AG10803 (cell line): ENCODE results near the gene ZNF878.

Source experiments
- DNase-seq: peaks from one replicate; pipeline ENCODE4 v3.0.0; 2010; ENCODE audit warnings: low read depth
- H3K4me3 ChIP-seq: 2 replicates; pipeline ENCODE4 v1.5.1; 2011; ENCODE audit warnings: mild to moderate bottlenecking, low read length, control low read depth
- TF ChIP-seq, protein P1 (sequence below): conservative IDR thresholded peaks from 2 replicates; pipeline ENCODE4 v1.5.1; 2011; ENCODE audit warnings: mild to moderate bottlenecking, low read length, control low read depth, inconsistent platforms

The ZNF878 gene

DNA sequence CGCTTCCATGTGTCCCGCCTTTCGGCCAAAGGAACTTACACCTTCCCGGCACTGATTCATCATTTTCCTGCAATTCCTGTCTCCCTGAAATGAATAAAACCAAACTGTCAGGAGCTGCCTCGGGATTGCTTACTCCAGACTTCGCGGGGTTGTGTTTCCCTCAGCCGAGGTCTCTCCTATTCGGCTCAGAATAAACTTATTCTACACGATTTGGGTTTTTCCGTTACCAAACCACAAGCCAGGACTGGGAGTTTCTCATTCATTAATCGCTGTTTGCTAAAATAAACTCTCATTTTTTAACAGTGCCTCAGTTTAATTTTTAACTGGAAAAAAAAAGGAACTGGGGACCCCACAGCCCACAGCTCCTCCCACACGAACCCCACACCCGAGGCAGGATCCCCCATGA, 667 bp downstream of the ZNF878 start:
- no peak for DNase-seq
- TF ChIP-seq, protein P1, sequence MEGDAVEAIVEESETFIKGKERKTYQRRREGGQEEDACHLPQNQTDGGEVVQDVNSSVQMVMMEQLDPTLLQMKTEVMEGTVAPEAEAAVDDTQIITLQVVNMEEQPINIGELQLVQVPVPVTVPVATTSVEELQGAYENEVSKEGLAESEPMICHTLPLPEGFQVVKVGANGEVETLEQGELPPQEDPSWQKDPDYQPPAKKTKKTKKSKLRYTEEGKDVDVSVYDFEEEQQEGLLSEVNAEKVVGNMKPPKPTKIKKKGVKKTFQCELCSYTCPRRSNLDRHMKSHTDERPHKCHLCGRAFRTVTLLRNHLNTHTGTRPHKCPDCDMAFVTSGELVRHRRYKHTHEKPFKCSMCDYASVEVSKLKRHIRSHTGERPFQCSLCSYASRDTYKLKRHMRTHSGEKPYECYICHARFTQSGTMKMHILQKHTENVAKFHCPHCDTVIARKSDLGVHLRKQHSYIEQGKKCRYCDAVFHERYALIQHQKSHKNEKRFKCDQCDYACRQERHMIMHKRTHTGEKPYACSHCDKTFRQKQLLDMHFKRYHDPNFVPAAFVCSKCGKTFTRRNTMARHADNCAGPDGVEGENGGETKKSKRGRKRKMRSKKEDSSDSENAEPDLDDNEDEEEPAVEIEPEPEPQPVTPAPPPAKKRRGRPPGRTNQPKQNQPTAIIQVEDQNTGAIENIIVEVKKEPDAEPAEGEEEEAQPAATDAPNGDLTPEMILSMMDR, result no peak
- H3K4me3 ChIP-seq, result peak overlapping the region; percentile 80

DNA sequence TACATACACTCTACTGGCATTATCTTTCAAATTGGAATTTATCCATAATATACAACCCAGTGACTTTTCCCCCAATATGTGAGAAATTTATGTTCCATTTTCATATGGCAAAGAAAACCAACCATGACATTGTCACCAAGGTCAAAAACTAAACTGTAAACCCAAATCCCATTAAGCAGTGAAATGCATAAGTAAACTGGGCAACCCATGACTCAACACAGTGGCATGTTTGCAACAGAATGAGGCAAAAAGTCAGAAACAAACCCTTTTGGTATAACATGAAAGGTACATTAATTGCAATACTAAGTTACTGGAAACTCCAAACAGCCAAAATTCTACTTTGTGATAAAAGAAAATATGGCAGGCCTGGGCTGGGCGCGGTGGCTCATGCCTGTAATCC, 4.9 kb downstream of the ZNF878 start:
- TF ChIP-seq, protein P1, result no peak
- H3K4me3 ChIP-seq, result no peak overlapping the region
- DNase-seq, result no peak

DNA sequence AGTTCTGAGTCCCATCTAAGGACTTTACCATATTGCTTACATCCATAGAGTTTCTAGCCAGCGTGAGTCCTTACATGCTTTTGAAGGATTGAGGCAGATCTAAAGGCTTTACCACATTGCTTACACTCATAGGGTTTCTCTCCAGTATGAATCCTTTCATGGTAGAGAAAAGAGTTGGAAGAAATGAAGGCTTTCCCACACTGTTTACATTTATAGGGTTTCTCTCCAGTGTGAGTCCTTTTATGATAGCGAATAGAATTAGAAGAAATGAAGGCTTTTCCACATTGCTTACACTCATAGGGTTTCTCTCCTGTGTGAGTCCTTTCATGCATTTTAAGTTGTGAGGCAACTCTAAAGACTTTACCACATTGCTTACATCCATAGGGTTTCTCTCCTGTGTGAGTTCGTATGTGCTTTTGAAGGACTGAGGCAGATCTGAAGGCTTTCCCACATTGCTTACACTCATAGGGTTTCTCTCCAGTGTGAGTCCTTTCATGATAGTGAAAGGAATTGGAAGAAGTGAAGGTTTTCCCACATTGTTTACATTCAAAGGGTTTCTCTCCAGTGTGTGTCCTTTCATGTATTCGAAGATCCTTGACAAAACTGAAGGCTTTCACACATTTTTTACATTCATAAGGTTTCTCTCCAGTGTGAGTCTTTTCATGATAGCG, 8.9 kb downstream of the ZNF878 start:
- H3K4me3 ChIP-seq, result no peak overlapping the region
- DNase-seq, result no peak
- TF ChIP-seq, protein P1, result no peak

DNA sequence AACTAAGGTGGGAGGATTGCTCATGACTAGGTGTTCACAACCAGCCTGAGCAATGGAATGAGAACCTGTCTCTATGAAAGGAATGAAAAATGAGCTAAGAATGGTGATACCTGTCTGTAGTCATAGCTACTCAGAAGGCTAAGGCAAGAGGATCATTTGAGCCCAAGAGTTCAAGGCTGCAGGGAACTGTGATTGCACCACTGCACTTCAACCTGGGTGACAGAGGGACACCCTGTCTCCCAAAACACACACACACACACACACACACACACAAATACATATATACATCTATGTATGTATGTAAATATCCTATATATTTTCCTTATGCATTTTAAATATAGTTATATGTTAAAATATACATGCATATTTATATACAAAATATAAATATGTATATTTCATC, 9.9 kb downstream of the ZNF878 start:
- TF ChIP-seq, protein P1, result no peak
- DNase-seq, result no peak
- H3K4me3 ChIP-seq, result no peak overlapping the region

DNA sequence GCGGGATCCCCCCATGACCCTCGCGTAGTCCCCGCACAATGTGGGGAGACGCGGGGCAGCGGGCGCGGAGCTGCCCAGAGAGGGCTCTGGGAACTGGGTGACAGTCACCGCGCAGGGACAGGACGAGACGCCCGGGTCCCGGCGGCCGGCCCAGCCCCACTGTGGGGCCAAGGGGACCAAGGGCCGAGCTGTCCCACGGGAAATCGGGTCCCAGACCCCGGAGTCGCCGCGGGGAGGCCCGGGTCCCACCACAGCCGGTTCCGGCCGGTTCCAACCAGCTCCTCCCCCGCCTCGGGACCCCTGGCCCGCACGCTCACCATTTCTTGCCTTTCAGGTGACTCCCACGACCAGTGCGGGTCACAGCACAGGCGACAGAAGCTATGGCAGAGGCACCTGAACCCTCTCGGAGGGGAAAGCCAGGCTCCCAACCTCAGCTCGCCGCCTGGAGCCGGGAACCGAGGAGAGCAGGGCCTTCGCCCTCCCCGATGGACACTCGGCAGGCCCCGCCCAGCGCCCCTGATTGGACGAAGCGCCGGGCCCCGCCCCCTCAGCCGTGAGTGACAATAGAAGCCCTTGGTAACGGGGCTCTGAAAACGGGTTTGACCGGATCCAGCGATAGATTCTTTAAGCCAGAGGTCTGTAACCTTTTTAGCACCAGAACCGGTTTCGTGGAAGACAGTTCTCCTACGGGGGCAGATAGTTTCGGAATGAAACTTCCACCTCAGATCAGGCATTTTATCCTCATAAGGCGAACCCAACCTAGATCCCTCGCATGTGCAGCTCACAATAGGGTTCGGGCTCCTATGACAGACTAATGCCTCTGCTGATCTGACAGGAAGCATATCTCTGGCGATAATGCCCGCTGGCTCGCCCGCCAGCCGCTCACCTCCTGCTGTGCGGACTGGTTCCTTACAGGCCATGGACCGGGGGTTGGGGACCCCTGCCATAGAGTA, 17.3 kb downstream of the ZNF878 start, which contains the start of gene ZNF433:
Gene ZNF433 (minus strand): TSS at position 460 of the 953 bp plus-strand sequence. CDS start 140 bp downstream, at position 320.
- peak; percentile 79 for DNase-seq
- peak within 1 kb of the TSS; percentile 93 for H3K4me3 ChIP-seq
- TF ChIP-seq, protein P1, result 0 out of 2 replicates have a peak, but pooled peaks have one; percentile 6

DNA sequence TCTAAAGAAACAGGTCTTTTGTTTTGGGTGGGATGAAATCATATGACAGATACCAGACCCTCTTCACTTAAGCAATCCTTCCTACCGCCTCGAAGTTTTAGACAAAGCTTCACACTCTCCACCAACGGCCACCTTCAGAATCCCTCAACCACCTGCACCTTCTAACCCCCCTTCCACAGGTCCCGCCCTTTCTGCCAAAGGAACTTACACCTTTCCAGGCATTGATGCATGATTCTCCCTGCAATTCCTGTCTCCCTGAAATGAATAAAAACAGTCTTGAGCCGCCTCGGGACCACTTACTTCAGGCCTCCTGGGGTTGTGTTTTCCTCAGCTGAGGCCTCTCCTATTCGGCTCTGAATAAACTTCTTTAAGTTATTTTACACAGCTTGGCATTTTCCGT, 18.1 kb downstream of the ZNF878 start:
- peak overlapping the region; percentile 93 for H3K4me3 ChIP-seq
- DNase-seq, result no peak
- TF ChIP-seq, protein P1, result no peak
